Amygdala (tissue), 56 donors: ENCODE results near the gene KLK8.

Experiments
- DNase-seq, 56 donors: peaks; one replicate each; lab custom pipeline; 2025; lab: John Stamatoyannopoulos, UW

The KLK8 gene

DNA sequence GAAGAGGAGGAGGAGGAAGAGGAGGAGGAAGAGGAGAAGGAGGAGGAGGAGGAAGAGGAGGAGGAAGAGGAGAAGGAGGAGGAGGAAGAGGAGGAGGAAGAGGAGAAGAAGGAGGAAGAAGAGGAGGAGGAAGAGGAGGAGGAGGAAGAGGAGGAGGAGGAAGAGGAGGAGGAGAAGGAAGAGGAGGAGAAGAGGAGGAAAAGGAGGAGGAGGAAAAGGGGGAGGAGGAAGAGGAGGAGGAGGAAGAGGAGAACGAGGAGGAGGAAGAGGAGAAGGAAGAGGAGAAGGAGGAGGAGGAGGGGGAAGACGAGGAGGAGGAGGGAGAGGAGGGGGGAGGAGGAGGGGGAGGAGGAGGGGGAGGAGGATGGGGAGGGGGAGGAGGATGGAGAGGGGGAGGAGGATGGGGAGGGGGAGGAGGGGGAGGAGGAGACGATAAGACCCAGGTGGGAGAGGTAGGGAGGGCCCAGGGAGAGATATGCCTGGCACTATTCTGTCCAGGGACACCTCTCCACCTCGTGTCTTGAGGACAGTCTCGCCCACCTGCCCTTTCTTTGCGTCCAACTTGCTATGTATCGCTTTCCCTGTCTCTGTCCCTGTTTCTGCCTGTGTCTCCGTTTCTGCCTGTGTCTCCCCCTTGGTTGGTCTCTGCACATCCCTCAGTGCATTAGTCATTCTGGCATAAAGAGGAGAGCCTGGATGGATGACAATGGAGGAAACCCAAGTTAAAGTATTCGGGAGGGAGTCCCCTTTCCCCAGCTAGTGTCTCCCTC lies 41.5 kb downstream of the KLK8 start:
- DNase-seq, result no peak

DNA sequence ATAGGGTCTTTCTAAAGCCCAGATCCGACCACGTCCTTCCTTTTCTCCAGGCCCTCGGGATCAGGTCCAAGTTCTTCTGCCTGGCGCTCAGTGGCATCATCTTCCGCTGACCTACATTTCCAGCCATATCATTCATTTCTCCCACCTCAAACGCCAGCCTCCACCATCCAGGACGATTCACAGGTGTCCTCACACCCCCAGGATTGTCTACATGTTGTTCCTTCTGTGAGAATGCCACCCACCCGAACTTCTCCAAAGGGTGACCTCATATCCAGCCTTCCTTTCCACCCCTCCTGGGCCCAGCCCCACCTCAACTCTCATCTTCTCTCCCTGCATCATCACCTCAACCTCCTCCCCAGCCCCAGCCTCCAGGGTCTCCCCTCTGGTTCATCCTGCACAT lies 43.8 kb downstream of the KLK8 start:
- no peak for DNase-seq

DNA sequence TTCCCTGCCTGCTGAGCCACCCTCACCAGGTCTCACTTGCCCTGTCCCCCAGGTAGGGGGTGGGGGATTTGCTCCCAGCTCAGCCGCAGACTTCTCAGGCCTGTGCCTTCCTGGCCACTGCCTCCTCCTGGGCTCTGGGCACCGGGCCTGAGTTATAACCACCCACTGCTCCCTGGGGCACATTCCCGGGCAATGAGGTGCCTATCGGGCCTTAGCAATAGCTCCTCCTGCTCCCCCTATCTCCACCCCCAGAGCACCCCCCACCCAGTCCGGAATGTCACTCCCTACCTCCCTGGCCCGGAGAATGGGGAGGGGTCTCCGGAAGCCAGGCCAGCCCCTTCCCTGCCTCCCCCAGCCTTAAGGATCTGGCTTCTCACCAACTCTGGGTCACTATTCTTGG lies 48.5 kb downstream of the KLK8 start, which contains the start of gene KLK5:
Gene KLK5 (minus strand): TSS at position 129 of the 400 bp plus-strand sequence. CDS start 381 bp downstream, outside the sequence.
- DNase-seq, result no peak

DNA sequence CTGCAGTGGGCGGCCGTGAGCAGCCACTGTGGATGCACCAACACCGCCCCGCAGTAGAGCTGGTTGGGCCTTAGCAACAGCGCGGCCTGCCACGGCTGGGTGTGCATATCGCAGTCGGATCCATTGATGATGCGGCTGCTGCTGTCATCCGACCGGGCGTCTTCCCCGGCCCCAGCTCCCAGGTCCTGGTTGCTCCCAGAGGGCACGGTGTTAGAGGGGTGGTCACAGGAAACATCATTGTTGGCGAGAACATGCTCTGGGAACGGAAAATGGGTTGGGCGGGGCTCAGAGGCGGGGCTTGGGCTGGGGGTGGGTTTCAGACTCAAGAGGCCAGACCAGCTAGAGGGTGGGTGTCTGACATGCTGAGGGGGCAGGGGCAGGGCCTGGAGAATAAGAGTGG lies 51.5 kb downstream of the KLK8 start:
- DNase-seq, result peak in 2 of 56 donors; percentile 3 to 13

GRCh38 chr19:50947123-50947522 lies 54.3 kb downstream of the KLK8 start:
- DNase-seq, result no peak
